GM18502 (cell line): ENCODE measurements around the gene EGR1.
"Not testable (repeated sequence)": the region's sequence is repeated elsewhere in the genome, so short reads cannot be mapped to it uniquely, and the experiment has no call there.

Experiments used
- ATAC-seq: cut with Tn5 transposase; IDR thresholded peaks from one replicate; pipeline ENCODE4 v1.9.1; 2021; ENCODE audit warnings: mild to moderate bottlenecking; ENCODE audit not compliant: unreplicated experiment, poor library complexity

The EGR1 gene

GRCh38 chr5:138503487-138504270 is 38.4 kb downstream of the EGR1 start:
- no peak for ATAC-seq

DNA sequence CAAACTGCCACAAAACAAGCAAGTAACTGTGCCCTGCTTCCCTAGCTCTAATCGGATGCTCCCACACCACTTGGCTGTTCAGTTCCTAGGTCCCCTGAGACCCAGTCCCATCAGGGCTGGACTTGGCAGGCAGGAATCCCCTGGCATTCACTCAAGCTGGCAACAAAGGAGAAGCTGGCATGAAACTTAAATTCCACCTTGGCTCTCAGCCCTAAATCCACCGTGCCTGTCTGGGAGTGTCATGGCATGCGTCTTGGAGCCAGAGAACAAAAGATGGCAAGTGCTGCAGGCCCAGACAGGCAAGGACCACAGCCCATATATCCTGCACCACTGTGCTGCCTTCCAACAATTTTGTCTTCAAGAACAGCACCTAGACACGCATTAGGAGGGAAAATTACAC is 39.5 kb downstream of the EGR1 start:
- no peak for ATAC-seq

DNA sequence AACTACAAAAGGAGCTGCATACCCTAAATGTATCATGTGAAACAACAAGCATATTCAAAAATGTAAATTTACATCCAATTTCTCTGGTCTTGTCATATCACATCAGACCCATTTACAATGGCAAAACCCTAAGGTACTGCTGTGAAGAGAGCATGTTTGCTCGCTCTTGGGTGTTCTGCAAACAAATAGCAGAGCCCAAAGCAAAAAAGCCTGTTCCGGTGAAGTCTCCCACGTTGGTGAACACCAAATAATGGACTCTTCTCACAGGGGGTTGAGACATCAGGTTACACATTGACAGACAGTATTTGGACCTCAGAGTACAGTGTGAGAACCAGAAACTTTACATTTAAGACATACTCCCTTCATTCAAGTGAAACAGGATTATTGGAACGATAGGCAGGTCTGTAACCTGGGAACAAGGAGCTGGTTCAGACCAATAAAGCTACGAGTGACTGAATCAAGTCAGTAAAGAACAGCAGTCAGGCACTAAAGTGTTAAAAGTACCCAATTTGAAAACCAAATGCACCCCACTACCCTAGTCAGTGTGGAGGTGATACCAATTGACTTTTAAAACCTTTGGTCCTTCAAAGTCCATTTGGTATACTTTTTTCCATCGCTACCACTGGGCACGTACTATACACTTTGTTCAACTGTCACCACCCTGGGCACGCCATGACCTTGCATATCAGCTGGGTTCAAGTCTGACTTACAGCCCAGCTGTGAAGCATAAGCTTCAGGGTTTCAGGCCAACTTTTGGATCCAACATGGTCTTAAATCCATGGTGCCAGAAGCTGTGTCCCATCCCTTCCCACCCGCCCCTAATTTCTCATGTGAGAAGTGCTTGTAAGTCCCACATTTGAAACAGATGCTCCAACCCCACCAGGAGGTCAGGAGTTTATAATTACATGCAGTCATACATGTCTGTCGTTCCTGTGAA is 41.4 kb downstream of the EGR1 start:
- ATAC-seq = no peak

GRCh38 chr5:138507485-138507884 is 42.2 kb downstream of the EGR1 start:
- ATAC-seq = not testable (repeated sequence)

- ATAC-seq = no peak
Observed at GRCh38 chr5:138508958-138509357, 43.7 kb downstream of the EGR1 start.

GRCh38 chr5:138514021-138514420 is 48.7 kb downstream of the EGR1 start:
- no peak for ATAC-seq

DNA sequence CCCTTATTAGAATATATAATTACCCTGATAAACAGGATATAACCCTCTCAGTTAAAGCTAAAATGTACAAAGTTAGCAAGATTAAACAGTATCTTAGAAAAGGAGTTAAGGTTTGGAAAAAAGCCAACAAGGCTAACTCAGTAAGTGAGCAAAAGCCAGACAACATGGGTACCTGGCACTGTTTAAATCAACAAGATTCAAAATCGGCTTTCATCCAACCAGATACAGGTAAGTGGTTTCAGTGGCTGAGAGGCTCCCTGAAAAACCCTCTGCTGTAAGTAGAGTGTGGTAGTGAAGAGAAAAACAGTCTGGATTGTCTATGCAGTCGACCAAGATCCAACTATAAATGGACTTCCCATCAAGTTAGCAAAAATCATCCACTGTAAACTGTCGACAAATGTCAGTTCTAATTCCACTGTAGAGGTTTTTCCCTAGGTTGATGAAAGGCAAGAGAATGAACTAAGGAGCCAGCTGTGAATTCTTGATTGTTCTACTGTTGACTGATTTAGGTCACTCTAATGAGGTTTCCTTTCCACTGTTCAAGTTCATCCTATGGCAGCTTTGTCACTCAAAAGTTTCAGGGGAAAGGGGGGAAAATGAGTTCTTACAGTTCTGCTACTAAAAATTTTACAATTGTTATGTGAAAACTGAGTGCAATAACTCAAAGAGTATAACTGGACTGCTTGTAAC is 50.4 kb downstream of the EGR1 start:
- no peak for ATAC-seq

GRCh38 chr5:138517437-138517836 is 52.2 kb downstream of the EGR1 start:
- ATAC-seq = no peak
